Adrenal gland (tissue), 12 donors: ENCODE results near the gene ITPR1. TPM values are rescaled to one million over a fixed set of nuclear protein-coding genes. Genes with fewer than 3 reads are reported as not detected.
A peak's percentile ranks its signal among the peaks of the same experiment; 100 is the strongest.

Source experiments
- DNase-seq, 7 donors: peaks; one replicate each; pipeline ENCODE4 v3.0.0-alpha.2; 2019 to 2020
- H3K27ac ChIP-seq, 5 donors: fragments of 200-600 bp; sonication (generic) in 4 of 5; 1 replicate in 3 of 5; 2 replicates in 2 of 5; pipeline versions ENCODE4 v1.5.1 to v1.8.0; 2016 to 2020; ENCODE audit warnings: mild to moderate bottlenecking in 1 of 5
- H3K27me3 ChIP-seq: fragments of 200-600 bp; 2 replicates; pipeline ENCODE4 v1.8.0; 2021
- H3K36me3 ChIP-seq, 2 donors: fragments of 200-600 bp; replicated peaks in 1 of 2; 1 replicate in 1 of 2; 2 replicates in 1 of 2; pipeline versions ENCODE4 v1.5.1 to v1.8.0; 2018 to 2022
- H3K4me1 ChIP-seq, 2 donors: fragments of 200-600 bp; replicated peaks in 1 of 2; 1 replicate in 1 of 2; 2 replicates in 1 of 2; pipeline versions ENCODE4 v1.5.1 to v1.8.0; 2018 to 2021
- H3K4me3 ChIP-seq, 4 donors: fragments of 200-600 bp; sonication (generic) in 3 of 4; one replicate each; pipeline ENCODE4 v1.5.1; 2016 to 2018
- H3K9me3 ChIP-seq, 3 donors: fragments of 200-600 bp; sonication (generic) in 1 of 3; replicated peaks in 1 of 3; 1 replicate in 2 of 3; 2 replicates in 1 of 3; pipeline versions ENCODE4 v1.5.1 to v1.8.0; 2016 to 2021
- CTCF ChIP-seq, 6 experiments: fragments of 450-650 bp in 4 of 6; fragments of 200-600 bp in 2 of 6; sonication (generic) in 1 of 6; IDR thresholded peaks; 1 replicate in 5 of 6; 2 replicates in 1 of 6; pipeline versions ENCODE4 v1.5.1 to v1.8.0; 2016 to 2021; ENCODE audit warnings: antibody characterized with exemption in 6 of 6, mild to moderate bottlenecking in 2 of 6, moderate library complexity in 1 of 6
- POLR2A ChIP-seq, 2 donors: fragments of 450-650 bp; IDR thresholded peaks; one replicate each; pipeline ENCODE4 v1.6.1; 2017; ENCODE audit warnings: antibody characterized with exemption in 2 of 2, mild to moderate bottlenecking in 2 of 2, moderate library complexity in 1 of 2
- WGBS, 4 donors: extraction: QIAGEN DNeasy Blood & Tissue Kit in 2 of 4; methylation state at CpG; one replicate each; pipeline versions ENCODE4 v1.1.5 to v1.1.7; 2013 to 2017; 5-methylcytosine and 5-hydroxymethylcytosine counted together
- intact Hi-C, 2 donors: fragments of 100-400 bp; cut with DNase I; formaldehyde crosslinking; loops; one replicate each; pipeline versions ENCODE4 v1.14.1 to v1.15.0; 2022 to 2023
- polyA plus RNA-seq, 3 donors: library from polyadenylated mRNA; stranded (reverse); fragments of 200-250 nt in 2 of 3; fragments of 350-450 nt in 1 of 3; fragmentation: Illumina TruSeq in 1 of 3; extraction: RNeasy Lipid Tissue Mini Kit (QIAGEN cat#74804) in 1 of 3; gene quantifications; one replicate each; pipeline ENCODE4 v1.2.3, GENCODE V29; 2013 to 2014
- total RNA-seq, 9 donors: library from RNA; depleted of rRNA in 4 of 9; stranded (reverse); fragments of >200 nt in 4 of 9; fragments of 120-200 nt in 1 of 9; fragmentation: NEBNext Ultra II Directional in 1 of 9; extraction: Animal tissue kit (Norgen Biotek cat#: 25700) in 1 of 9; gene quantifications; one replicate each; pipeline versions ENCODE4 v1.1.0 to v1.2.4, GENCODE V29; 2013 to 2023
- donor health status: healthy with polysubstance abuse.
- donor health status: Bipolar disorder and iron deficiency.
- donor health status: DM: yes; HTN: yes; CAD: no.
- donor health status: DM: no; HTN: no; CAD: no.
- donor health status: DM: no; HTN: no; CAD: no.
- donor health status: DM: yes; HTN: yes; CAD: no.

Gene ITPR1
- total and polyA plus RNA-seq, 12 donors = 21.6 to 198 (median 76.6) TPM

GRCh38 chr3:4716266-4716665, 223.1 kb downstream of the ITPR1 start:
- TF ChIP-seq POLR2A (IDR thresholded peaks at IDR 0.05) (no peak), CTCF (IDR thresholded peaks at IDR 0.05) (no peak)
- H3K27ac ChIP-seq = peak overlapping the region in 1 of 5 donors; percentile 57

GRCh38 chr3:4716706-4717362, 223.7 kb downstream of the ITPR1 start:
- TF ChIP-seq CTCF (IDR thresholded peaks at IDR 0.05) (no peak), POLR2A (IDR thresholded peaks at IDR 0.05) (no peak)
- Histone ChIP-seq H3K36me3 (peaks cover 0 to 9% of the 10 kb centered on the region in 2 donors), H3K27me3 (no peaks in the 10 kb centered on the region), H3K4me3 (no peak overlapping the region), H3K4me1 (peaks cover 8 to 36% of the 10 kb centered on the region in 2 donors), H3K27ac (peak overlapping the region in 2 of 5 donors; percentile 43 to 57), H3K9me3 (no peaks in the 10 kb centered on the region)
- WGBS, 4 donors = 79 to 88% (median 80%) methylated on average over 14 of the region's 14 CpGs
- no peak for DNase-seq
- intact Hi-C loops = loop anchor here (5.0 to 10.0 kb wide), 3 partner anchors 308 to 340 kb away; no protein-coding TSS in a partner anchor

More at GRCh38 chr3:4716266-4716665, 223.1 kb downstream of the ITPR1 start:
- DNase-seq = no peak
- Histone ChIP-seq H3K4me3 (no peak overlapping the region), H3K9me3 (no peaks in the 10 kb centered on the region), H3K4me1 (peaks cover 3 to 36% of the 10 kb centered on the region in 2 donors), H3K27me3 (no peaks in the 10 kb centered on the region), H3K36me3 (peaks cover 0 to 9% of the 10 kb centered on the region in 2 donors)
- intact Hi-C loops = loop anchor here (5.0 to 10.0 kb wide), 3 partner anchors 309 to 341 kb away; no protein-coding TSS in a partner anchor
- 81 to 91% (median 83%) methylated on average over 1 of the region's 1 CpG for WGBS, 4 donors

- intact Hi-C loops = loop anchor here (5.0 to 10.0 kb wide), 3 partner anchors 307 to 340 kb away; no protein-coding TSS in a partner anchor
- H3K4me1 ChIP-seq = peaks cover 14 to 41% of the 10 kb centered on the region in 2 donors
- 82 to 93% (median 86%) methylated on average over 5 of the region's 5 CpGs for WGBS, 4 donors
These were observed 224.2 kb downstream of the ITPR1 start for GRCh38 chr3:4717363-4717740.

More at GRCh38 chr3:4717363-4717740, 224.2 kb downstream of the ITPR1 start:
- H3K27me3 ChIP-seq = no peaks in the 10 kb centered on the region
- H3K9me3 ChIP-seq = no peaks in the 10 kb centered on the region
- no peak for DNase-seq
- H3K4me3 ChIP-seq = no peak overlapping the region
- TF ChIP-seq CTCF (IDR thresholded peaks at IDR 0.05) (no peak), POLR2A (IDR thresholded peaks at IDR 0.05) (no peak)
- H3K36me3 ChIP-seq = peaks cover 0 to 9% of the 10 kb centered on the region in 2 donors
- H3K27ac ChIP-seq = peak overlapping the region in 2 of 5 donors; percentile 43 to 57
